K562 (cell line): ENCODE measurements around the gene SAPCD1. TPM values are rescaled to one million over a fixed set of nuclear protein-coding genes. Genes with fewer than 3 reads are reported as not detected.

Experiments
- CBX3 ChIP-seq, 2 experiments: IDR thresholded peaks; 1 replicate in 1 of 2; 2 replicates in 1 of 2; pipeline ENCODE4 v1.6.1; 2012; ENCODE audit warnings: inconsistent platforms in 2 of 2, low read length in 2 of 2, borderline replicate concordance in 1 of 2, control low read depth in 1 of 2
- CBX5 ChIP-seq: IDR thresholded peaks from 2 replicates; pipeline ENCODE4 v1.6.1; 2014; ENCODE audit warnings: low read depth, borderline replicate concordance
- HDAC8 ChIP-seq: fragments of 450-650 bp; IDR thresholded peaks from 2 replicates; pipeline ENCODE4 v1.6.1; 2016; ENCODE audit warnings: mild to moderate bottlenecking, missing genetic modification characterization, moderate library complexity, missing compliant biosample characterization
- HMG20B ChIP-seq: fragments of 250-450 bp; sonication (Bioruptor Pico); IDR thresholded peaks from 2 replicates; pipeline ENCODE4 v1.5.0; 2021; ENCODE audit warnings: mild to moderate bottlenecking
- JUND ChIP-seq, 2 experiments: IDR thresholded peaks; 2 replicates in 1 of 2; 3 replicates in 1 of 2; pipeline ENCODE4 v1.6.1; 2011; ENCODE audit warnings: borderline replicate concordance in 2 of 2, low read depth in 2 of 2, low read length in 2 of 2, improper control_type of control experiment in 1 of 2, missing biosample characterization in 1 of 2, missing genetic modification characterization in 1 of 2, missing genetic modification reagents in 1 of 2
- KHSRP ChIP-seq: fragments of 450-650 bp; IDR thresholded peaks from 2 replicates; pipeline ENCODE4 v1.6.1; 2017
- KLF10 ChIP-seq: fragments of 250-450 bp; sonication (Bioruptor Pico); IDR thresholded peaks from 2 replicates; pipeline ENCODE4 v1.6.1; 2021; ENCODE audit warnings: matching md5 sums
- MAFK ChIP-seq: IDR thresholded peaks from 2 replicates; pipeline ENCODE4 v1.6.1; 2011; ENCODE audit warnings: low read length, improper control_type of control experiment
- NCOR1 ChIP-seq: fragments of 450-650 bp; IDR thresholded peaks from 2 replicates; pipeline ENCODE4 v1.6.1; 2016; ENCODE audit warnings: mild to moderate bottlenecking, moderate library complexity
- PRPF4 ChIP-seq: fragments of 200-400 bp; formaldehyde crosslinking; IDR thresholded peaks from one replicate; pipeline ENCODE4 v1.6.1; 2017; ENCODE audit warnings: low read length, low read depth, mild to moderate bottlenecking; ENCODE audit not compliant: insufficient read depth, poor library complexity, severe bottlenecking
- RBFOX2 ChIP-seq: fragments of 200-400 bp; formaldehyde crosslinking; IDR thresholded peaks from 2 replicates; pipeline ENCODE4 v1.6.1; 2017; ENCODE audit warnings: low read depth, mild to moderate bottlenecking, low read length, moderate library complexity
- RFX5 ChIP-seq: IDR thresholded peaks from 2 replicates; pipeline ENCODE4 v1.6.1; 2011; ENCODE audit warnings: low read depth, mild to moderate bottlenecking, improper control_type of control experiment, low read length
- RHOXF2B ChIP-seq: fragments of 250-450 bp; sonication (Bioruptor Pico); conservative IDR thresholded peaks from 2 replicates; pipeline ENCODE4 v1.5.1; 2021
- SMAD2 ChIP-seq: fragments of 150-350 bp; IDR thresholded peaks from 2 replicates; pipeline ENCODE4 v1.6.1; 2014; ENCODE audit warnings: low read depth, mild to moderate bottlenecking, low read length
- XRCC3 ChIP-seq: fragments of 450-650 bp; IDR thresholded peaks from 2 replicates; pipeline ENCODE4 v1.6.1; 2017; ENCODE audit warnings: mild to moderate bottlenecking, moderate library complexity
- ZNF121 ChIP-seq: sonication (generic); formaldehyde crosslinking; conservative IDR thresholded peaks from 2 replicates; pipeline ENCODE4 v1.8.0; 2022; ENCODE audit warnings: missing genetic modification reagents
- ZNF197 ChIP-seq: fragments of 200-800 bp; sonication (Bioruptor generic); IDR thresholded peaks from 2 replicates; pipeline ENCODE4 v1.6.1; 2016; ENCODE audit warnings: low read depth, missing genetic modification characterization, missing compliant biosample characterization
- ZNF3 ChIP-seq: fragments of 250-450 bp; sonication (Bioruptor Pico); IDR thresholded peaks from 2 replicates; pipeline ENCODE4 v1.5.0; 2021; ENCODE audit warnings: mild to moderate bottlenecking, moderate library complexity
- ZNF668 ChIP-seq: fragments of 250-450 bp; sonication (Bioruptor Pico); IDR thresholded peaks from 2 replicates; pipeline ENCODE4 v1.8.0; 2022; ENCODE audit warnings: mild to moderate bottlenecking, inconsistent platforms
- ZNF695 ChIP-seq: fragments of 450-650 bp; formaldehyde crosslinking; IDR thresholded peaks from 2 replicates; pipeline ENCODE4 v1.4.0; 2020; ENCODE audit warnings: mild to moderate bottlenecking, moderate library complexity
- polyA plus RNA-seq, 8 experiments: library from polyadenylated mRNA; depleted of rRNA in 4 of 8; stranded (reverse) in 5 of 8; unstranded in 3 of 8; fragments of >200 nt; fragmentation: Nextera tagmentation in 2 of 8; fragmentation: Illumina TruSeq in 1 of 8; extraction: Ambion mirVana in 2 of 8; extraction: Trizol in 1 of 8; gene quantifications; 2 replicates each; pipeline versions ENCODE4 v1.2.1 to v1.2.3, GENCODE V29; 2011 to 2014; ENCODE audit warnings: inconsistent platforms in 1 of 8, missing spikeins in 1 of 8
- total RNA-seq, 7 experiments: library from RNA; depleted of rRNA in 6 of 7; stranded (reverse); fragments of >200 nt in 6 of 7; fragmentation: Illumina TruSeq in 2 of 7; extraction: Trizol in 2 of 7; gene quantifications; 2 replicates each; pipeline versions ENCODE4 v1.2.1 to v1.2.3, GENCODE V29; 2011 to 2021; ENCODE audit warnings: low replicate concordance in 1 of 7
- TF ChIP-seq, protein P1 (sequence below): fragments of 250-450 bp; sonication (Bioruptor Pico); IDR thresholded peaks from 2 replicates; pipeline ENCODE4 v1.5.0; 2020; ENCODE audit warnings: mild to moderate bottlenecking
- TF ChIP-seq, protein P2 (sequence below): fragments of 250-450 bp; sonication (Bioruptor Pico); IDR thresholded peaks from 2 replicates; pipeline ENCODE4 v1.4.0; 2020; ENCODE audit warnings: mild to moderate bottlenecking
- TF ChIP-seq, protein P3 (sequence below): fragments of 250-450 bp; sonication (Bioruptor Pico); IDR thresholded peaks from 2 replicates; pipeline ENCODE4 v1.4.0; 2020
- TF ChIP-seq, protein P4 (sequence below): fragments of 250-450 bp; sonication (Bioruptor Pico); IDR thresholded peaks from 2 replicates; pipeline ENCODE4 v1.6.1; 2021; ENCODE audit warnings: mild to moderate bottlenecking

The SAPCD1 gene
- total and polyA plus RNA-seq, 9 of the 15 experiments (the other 6 are each of a cell fraction or from before 2014, with no cell fraction given), result 2.6 to 30.2 (median 7.4) TPM

DNA sequence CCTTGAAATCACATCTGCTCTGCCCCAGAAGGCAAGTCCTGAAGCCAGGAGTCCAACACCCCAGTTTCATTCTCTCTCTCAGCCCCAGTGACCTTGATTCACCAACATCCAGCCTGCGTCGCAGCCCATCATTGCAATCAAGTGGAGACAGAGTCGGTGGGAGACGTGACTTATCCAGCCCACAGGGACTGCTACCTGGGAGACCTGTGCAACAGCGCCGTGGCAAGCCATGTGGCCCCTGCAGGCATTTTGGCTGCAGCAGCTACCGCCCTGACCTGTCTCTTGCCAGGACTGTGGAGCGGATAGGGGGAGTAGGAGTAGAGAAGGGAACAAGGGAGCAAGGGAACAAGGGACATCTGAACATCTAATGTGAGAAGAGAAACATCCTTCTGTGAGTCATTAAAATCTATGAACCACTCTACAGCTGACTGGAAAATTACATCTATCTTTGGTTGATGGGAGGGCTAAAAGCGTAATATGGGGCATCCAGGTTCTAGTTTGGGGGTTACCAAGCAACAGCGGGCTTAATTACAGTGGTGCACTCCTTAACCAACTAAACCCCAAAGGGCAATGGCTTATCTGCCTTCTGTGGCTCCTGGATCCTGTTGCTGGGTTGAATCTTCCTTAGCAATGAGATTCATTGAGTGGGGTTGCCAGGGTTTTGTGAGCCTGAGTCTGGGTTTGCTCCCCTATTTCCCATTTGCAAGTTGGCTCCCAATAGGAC is 44.8 kb upstream of the SAPCD1 start (continued):
- TF ChIP-seq RBFOX2 (0 out of 2 replicates have a peak, but pooled peaks have one; percentile 28), NCOR1 (no peak), KLF10 (no peak), SMAD2 (no peak), ZNF668 (CRISPR knock-in tag) (0 out of 2 replicates have a peak, but pooled peaks have one; percentile 22), CBX3 (IDR thresholded peaks at IDR 0.05; ENCODE audit: borderline replicate concordance in 1 of 2, low read length in 2 of 2) (peak in 1 of 2 experiments; percentile 92; a peak in 2 of 3 replicates), CBX5 (no peak), HMG20B (CRISPR knock-in tag) (no peak), RHOXF2B (CRISPR knock-in tag) (no peak), HDAC8 (tag) (no peak), ZNF695 (CRISPR knock-in tag) (no peak), ZNF3 (CRISPR knock-in tag) (no peak), ZNF121 (CRISPR knock-in tag) (no peak), XRCC3 (no peak), ZNF197 (CRISPR knock-in tag) (no peak), PRPF4 (no peak), MAFK (no peak), JUND (IDR thresholded peaks at IDR 0.05; ENCODE audit: borderline replicate concordance, low read depth, low read length) (peak; percentile 40; the same call in 1 of the 2 replicates), JUND (tag; IDR thresholded peaks at IDR 0.05; ENCODE audit: borderline replicate concordance, low read depth, low read length) (no peak; the same call in 2 of the 3 replicates), RFX5 (no peak), KHSRP (no peak)
- TF ChIP-seq, protein P1, sequence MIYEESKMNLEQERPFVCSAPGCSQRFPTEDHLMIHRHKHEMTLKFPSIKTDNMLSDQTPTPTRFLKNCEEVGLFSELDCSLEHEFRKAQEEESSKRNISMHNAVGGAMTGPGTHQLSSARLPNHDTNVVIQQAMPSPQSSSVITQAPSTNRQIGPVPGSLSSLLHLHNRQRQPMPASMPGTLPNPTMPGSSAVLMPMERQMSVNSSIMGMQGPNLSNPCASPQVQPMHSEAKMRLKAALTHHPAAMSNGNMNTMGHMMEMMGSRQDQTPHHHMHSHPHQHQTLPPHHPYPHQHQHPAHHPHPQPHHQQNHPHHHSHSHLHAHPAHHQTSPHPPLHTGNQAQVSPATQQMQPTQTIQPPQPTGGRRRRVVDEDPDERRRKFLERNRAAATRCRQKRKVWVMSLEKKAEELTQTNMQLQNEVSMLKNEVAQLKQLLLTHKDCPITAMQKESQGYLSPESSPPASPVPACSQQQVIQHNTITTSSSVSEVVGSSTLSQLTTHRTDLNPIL (CRISPR knock-in tag), result no peak
- TF ChIP-seq, protein P2, sequence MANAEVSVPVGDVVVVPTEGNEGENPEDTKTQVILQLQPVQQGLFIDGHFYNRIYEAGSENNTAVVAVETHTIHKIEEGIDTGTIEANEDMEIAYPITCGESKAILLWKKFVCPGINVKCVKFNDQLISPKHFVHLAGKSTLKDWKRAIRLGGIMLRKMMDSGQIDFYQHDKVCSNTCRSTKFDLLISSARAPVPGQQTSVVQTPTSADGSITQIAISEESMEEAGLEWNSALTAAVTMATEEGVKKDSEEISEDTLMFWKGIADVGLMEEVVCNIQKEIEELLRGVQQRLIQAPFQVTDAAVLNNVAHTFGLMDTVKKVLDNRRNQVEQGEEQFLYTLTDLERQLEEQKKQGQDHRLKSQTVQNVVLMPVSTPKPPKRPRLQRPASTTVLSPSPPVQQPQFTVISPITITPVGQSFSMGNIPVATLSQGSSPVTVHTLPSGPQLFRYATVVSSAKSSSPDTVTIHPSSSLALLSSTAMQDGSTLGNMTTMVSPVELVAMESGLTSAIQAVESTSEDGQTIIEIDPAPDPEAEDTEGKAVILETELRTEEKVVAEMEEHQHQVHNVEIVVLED (CRISPR knock-in tag), result no peak
- TF ChIP-seq, protein P3, sequence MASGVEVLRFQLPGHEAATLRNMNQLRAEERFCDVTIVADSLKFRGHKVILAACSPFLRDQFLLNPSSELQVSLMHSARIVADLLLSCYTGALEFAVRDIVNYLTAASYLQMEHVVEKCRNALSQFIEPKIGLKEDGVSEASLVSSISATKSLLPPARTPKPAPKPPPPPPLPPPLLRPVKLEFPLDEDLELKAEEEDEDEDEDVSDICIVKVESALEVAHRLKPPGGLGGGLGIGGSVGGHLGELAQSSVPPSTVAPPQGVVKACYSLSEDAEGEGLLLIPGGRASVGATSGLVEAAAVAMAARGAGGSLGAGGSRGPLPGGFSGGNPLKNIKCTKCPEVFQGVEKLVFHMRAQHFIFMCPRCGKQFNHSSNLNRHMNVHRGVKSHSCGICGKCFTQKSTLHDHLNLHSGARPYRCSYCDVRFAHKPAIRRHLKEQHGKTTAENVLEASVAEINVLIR, result no peak
- TF ChIP-seq, protein P4, sequence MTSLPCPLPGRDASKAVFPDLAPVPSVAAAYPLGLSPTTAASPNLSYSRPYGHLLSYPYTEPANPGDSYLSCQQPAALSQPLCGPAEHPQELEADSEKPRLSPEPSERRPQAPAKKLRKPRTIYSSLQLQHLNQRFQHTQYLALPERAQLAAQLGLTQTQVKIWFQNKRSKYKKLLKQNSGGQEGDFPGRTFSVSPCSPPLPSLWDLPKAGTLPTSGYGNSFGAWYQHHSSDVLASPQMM (CRISPR knock-in tag), result no peak
